ENCODE data around the gene RPGRIP1L.

- TF ChIP-seq GATA3 (IDR thresholded peaks at IDR 0.05; ENCODE audit: low read depth, low read length) (no peak), GATA2 (IDR thresholded peaks at IDR 0.05; ENCODE audit: low read depth, low read length) (no peak)
These were observed 104.1 kb downstream of the RPGRIP1L start for GRCh38 chr16:53599548-53599947.
